ENCODE results near the gene CD8A.
"Not testable (repeated sequence)": the region's sequence is repeated elsewhere in the genome, so short reads cannot be mapped to it uniquely, and the experiment has no call there.

Gene CD8A

DNA sequence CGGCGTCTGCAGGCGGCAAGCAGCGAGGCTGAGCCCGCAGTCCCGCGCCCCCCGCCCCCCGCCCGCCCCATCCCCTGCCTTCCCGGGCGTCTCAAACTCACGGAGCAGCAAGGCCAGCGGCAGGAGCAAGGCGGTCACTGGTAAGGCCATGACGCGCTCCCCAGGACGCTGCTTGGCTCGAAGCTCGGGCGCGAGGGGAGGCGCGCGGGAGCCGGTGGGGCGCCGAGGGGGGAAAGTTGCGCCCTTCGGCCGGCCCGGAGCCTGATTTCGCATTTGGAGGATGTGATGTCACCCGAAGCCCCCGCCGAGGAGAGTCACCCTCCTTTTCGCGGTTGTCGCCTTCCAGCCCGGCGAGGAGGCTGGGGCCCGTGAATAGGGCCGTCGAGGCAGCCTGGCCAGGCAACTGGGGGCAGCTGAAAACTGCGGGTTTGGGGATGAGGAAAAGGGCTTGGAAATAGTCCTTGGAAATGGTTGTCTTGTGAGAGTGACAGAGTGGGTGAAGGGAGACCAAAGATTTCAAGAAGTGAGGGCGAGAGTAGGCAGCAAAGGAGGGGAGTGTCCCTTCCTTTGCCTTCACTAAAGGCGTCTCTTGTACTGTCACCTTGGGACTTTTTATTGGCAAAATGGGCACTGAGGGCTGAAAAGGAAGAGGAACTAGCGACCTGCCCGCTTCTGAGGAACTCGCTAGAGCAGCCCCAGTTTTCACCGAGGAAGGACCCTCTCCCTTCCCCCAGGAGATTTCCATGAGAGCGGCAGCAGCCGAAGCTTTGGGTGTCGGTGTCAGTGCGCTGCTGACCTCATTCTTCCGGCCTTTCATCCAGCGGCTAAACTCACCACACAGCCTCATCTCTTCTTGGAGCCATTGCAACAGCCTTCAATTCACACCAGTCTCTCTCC, at the start of gene CD8A:
Gene CD8A, minus strand, starts transcription at position 238 of the 897 bp plus-strand sequence. Its CDS starts 88 bp downstream, at position 150.
- TF ChIP-seq CTCF (IDR thresholded peaks at IDR 0.05; ENCODE audit: low read depth, low read length) (no peak), EZH2phosphoT487 (IDR thresholded peaks at IDR 0.05; ENCODE audit: low read depth) (no peak)
- no peak within 1 kb of the TSS for H3K9ac ChIP-seq (ENCODE audit: low read length)
- peaks cover 6% of the 10 kb centered on the region for H3K27me3 ChIP-seq (ENCODE audit: low read depth, low read length)
- no peak within 1 kb of the TSS for H3K4me2 ChIP-seq (ENCODE audit: low read length)
- no peaks in the 10 kb centered on the region for H3K4me1 ChIP-seq (ENCODE audit: low read length)
- peaks cover 2% of the 10 kb centered on the region for H3K9me3 ChIP-seq (ENCODE audit: insufficient read depth, low read length)
- H2AFZ ChIP-seq (ENCODE audit: low read depth, low read length), result no peak within 1 kb of the TSS
- H4K20me1 ChIP-seq (ENCODE audit: insufficient read depth, low read length), result no peaks in the 10 kb centered on the region
- H3K36me3 ChIP-seq (replicated peaks; ENCODE audit: low read depth, low read length), result no peaks in the 10 kb centered on the region
- H3K4me3 ChIP-seq (ENCODE audit: low read length), result no peak within 1 kb of the TSS
- no peaks in the 10 kb centered on the region for H3K79me2 ChIP-seq (ENCODE audit: low read length)
- H3K27ac ChIP-seq (ENCODE audit: low read length), result no peak within 1 kb of the TSS

DNA sequence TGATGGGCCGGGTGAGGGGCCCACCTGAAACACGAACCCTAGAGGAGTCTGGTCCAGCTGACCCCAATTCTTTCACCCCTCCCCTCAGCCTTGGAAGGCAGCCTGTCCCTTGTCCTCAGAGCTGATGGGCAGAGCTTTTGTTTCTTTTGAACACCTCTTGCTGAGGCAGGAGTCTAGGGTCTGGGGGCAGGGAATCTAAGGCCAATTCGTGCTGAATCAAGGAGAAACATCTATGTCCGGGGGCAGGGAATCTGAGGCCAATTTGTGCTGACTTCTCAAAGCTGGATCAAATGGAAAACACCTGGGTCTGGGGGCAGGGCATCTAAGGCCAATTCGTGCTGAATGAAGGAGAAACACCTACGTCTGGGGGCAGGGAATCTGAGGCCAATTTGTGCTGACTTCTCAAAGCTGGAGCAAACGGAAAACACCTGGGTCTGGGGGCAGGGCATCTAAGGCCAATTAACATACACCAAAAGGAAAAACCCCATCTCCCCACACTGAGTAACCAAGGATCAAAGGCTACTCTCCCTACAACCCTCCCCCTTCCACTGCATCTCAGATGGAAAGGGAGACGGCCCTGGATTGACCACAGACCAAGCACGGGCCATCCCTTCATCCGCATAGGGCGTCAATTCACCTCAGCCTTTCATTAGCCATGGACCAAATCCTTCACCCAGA, 49.3 kb upstream of the CD8A start:
- H3K27ac ChIP-seq (ENCODE audit: low read length); H4K20me1 ChIP-seq (ENCODE audit: insufficient read depth, low read length); H3K4me1 ChIP-seq (ENCODE audit: low read length); H3K9ac ChIP-seq (ENCODE audit: low read length); H2AFZ ChIP-seq (ENCODE audit: low read depth, low read length); H3K36me3 ChIP-seq (replicated peaks; ENCODE audit: low read depth, low read length); H3K27me3 ChIP-seq (ENCODE audit: low read depth, low read length); H3K4me3 ChIP-seq (ENCODE audit: low read length); H3K9me3 ChIP-seq (ENCODE audit: insufficient read depth, low read length); H3K4me2 ChIP-seq (ENCODE audit: low read length); H3K79me2 ChIP-seq (ENCODE audit: low read length): not testable (repeated sequence)

DNA sequence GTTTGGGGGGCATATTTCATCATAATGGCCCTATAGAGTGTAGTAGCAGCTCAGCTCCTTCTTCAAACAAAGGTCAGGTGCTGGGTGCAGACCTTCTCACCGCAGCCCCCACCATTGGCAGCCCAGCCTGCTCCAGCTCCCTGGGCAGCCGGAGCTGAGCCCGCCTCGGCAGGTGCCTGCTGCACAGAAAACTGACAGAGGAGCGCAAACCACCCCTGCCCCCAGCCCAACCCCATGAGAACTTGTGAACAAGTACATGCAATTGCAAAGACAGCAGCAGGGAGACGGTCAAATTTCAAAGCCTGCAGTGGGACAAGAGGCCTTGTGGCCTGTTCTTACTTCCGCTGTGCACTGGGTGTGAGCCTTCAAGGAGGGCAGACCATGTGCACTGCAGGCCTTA, 48.7 kb upstream of the CD8A start:
- H4K20me1 ChIP-seq (ENCODE audit: insufficient read depth, low read length); H3K4me1 ChIP-seq (ENCODE audit: low read length); H3K27ac ChIP-seq (ENCODE audit: low read length); H3K9me3 ChIP-seq (ENCODE audit: insufficient read depth, low read length); H3K36me3 ChIP-seq (replicated peaks; ENCODE audit: low read depth, low read length); H3K4me2 ChIP-seq (ENCODE audit: low read length); H3K9ac ChIP-seq (ENCODE audit: low read length); H3K27me3 ChIP-seq (ENCODE audit: low read depth, low read length); H2AFZ ChIP-seq (ENCODE audit: low read depth, low read length); H3K79me2 ChIP-seq (ENCODE audit: low read length); H3K4me3 ChIP-seq (ENCODE audit: low read length): not testable (repeated sequence)

DNA sequence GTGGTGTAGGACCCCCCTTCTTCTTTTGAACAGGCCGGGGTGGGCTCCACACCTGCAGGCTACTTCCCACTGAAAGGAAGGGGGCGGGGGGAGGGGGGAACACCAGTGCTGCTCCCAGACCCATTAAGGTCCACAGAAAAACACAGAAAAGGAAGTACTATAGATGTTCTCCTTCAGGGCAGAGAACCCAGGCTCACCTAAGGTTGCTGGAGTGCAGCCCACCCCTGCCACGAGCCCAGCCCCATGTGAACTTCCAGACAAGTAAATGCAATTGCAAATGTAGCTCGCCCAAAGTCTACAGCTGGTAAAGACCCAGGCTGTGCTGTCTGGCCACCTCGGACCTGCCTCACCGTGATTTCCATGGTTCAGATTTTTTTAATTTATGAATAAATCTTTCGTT, 47.0 kb upstream of the CD8A start:
- not testable (repeated sequence) for H3K9ac ChIP-seq (ENCODE audit: low read length); H3K9me3 ChIP-seq (ENCODE audit: insufficient read depth, low read length); H2AFZ ChIP-seq (ENCODE audit: low read depth, low read length); H3K4me3 ChIP-seq (ENCODE audit: low read length); H3K27me3 ChIP-seq (ENCODE audit: low read depth, low read length); H4K20me1 ChIP-seq (ENCODE audit: insufficient read depth, low read length); H3K27ac ChIP-seq (ENCODE audit: low read length); H3K36me3 ChIP-seq (replicated peaks; ENCODE audit: low read depth, low read length); H3K4me1 ChIP-seq (ENCODE audit: low read length); H3K79me2 ChIP-seq (ENCODE audit: low read length)
- 0 out of 2 replicates have a peak overlapping the region, but pooled peaks have one; percentile 7 for H3K4me2 ChIP-seq (ENCODE audit: low read length)

GRCh38 chr2:86836915-86837695, 46.4 kb upstream of the CD8A start:
- not testable (repeated sequence) for H2AFZ ChIP-seq (ENCODE audit: low read depth, low read length); H3K27me3 ChIP-seq (ENCODE audit: low read depth, low read length); H4K20me1 ChIP-seq (ENCODE audit: insufficient read depth, low read length); H3K4me3 ChIP-seq (ENCODE audit: low read length); H3K4me2 ChIP-seq (ENCODE audit: low read length); H3K9me3 ChIP-seq (ENCODE audit: insufficient read depth, low read length); H3K36me3 ChIP-seq (replicated peaks; ENCODE audit: low read depth, low read length); H3K9ac ChIP-seq (ENCODE audit: low read length); H3K27ac ChIP-seq (ENCODE audit: low read length); H3K79me2 ChIP-seq (ENCODE audit: low read length); H3K4me1 ChIP-seq (ENCODE audit: low read length)

- not testable (repeated sequence) for H3K79me2 ChIP-seq (ENCODE audit: low read length); H3K9ac ChIP-seq (ENCODE audit: low read length); H3K4me3 ChIP-seq (ENCODE audit: low read length); H3K4me2 ChIP-seq (ENCODE audit: low read length); H3K36me3 ChIP-seq (replicated peaks; ENCODE audit: low read depth, low read length); H3K27me3 ChIP-seq (ENCODE audit: low read depth, low read length); H3K9me3 ChIP-seq (ENCODE audit: insufficient read depth, low read length); H2AFZ ChIP-seq (ENCODE audit: low read depth, low read length); H3K27ac ChIP-seq (ENCODE audit: low read length); H4K20me1 ChIP-seq (ENCODE audit: insufficient read depth, low read length); H3K4me1 ChIP-seq (ENCODE audit: low read length)
These were observed 44.8 kb upstream of the CD8A start for GRCh38 chr2:86835548-86835889.
